ENCODE measurements around the gene VWA2.
A peak's percentile ranks its signal among the peaks of the same experiment; 100 is the strongest.

VWA2 gene, protein sequence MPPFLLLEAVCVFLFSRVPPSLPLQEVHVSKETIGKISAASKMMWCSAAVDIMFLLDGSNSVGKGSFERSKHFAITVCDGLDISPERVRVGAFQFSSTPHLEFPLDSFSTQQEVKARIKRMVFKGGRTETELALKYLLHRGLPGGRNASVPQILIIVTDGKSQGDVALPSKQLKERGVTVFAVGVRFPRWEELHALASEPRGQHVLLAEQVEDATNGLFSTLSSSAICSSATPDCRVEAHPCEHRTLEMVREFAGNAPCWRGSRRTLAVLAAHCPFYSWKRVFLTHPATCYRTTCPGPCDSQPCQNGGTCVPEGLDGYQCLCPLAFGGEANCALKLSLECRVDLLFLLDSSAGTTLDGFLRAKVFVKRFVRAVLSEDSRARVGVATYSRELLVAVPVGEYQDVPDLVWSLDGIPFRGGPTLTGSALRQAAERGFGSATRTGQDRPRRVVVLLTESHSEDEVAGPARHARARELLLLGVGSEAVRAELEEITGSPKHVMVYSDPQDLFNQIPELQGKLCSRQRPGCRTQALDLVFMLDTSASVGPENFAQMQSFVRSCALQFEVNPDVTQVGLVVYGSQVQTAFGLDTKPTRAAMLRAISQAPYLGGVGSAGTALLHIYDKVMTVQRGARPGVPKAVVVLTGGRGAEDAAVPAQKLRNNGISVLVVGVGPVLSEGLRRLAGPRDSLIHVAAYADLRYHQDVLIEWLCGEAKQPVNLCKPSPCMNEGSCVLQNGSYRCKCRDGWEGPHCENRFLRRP

GRCh38 chr10:114239117-114239993 is at the start of gene VWA2:
Gene VWA2, plus strand, starts transcription at chr10:114239254. Its CDS starts 9,460 bp downstream, at chr10:114248714.
- H3K9me3 ChIP-seq (ENCODE audit: control insufficient read depth, insufficient read depth, low read depth, low read length): no peaks in the 10 kb centered on the region
- peak within 1 kb of the TSS; percentile 1; the same call in 1 of the 2 replicates for H3K27ac ChIP-seq (ENCODE audit: extremely low read depth, low read depth, low read length)
- ChIA-PET POLR2A (no interaction called here), CTCF (interaction anchor here (0.7 to 0.8 kb wide), 6 partner anchors 10 to 232 kb away, joined by 3 to 4 read pairs (median 3); no protein-coding TSS in a partner anchor)
- H3K36me3 ChIP-seq (ENCODE audit: control insufficient read depth in 2 of 2, insufficient read depth in 1 of 2, low read length in 2 of 2): no peaks in the 10 kb centered on the region
- H3K4me3 ChIP-seq (ENCODE audit: low read depth, low read length): peak within 1 kb of the TSS; percentile 34
- peaks cover 2% of the 10 kb centered on the region; the same call in 1 of the 2 replicates for H3K4me1 ChIP-seq (ENCODE audit: control insufficient read depth, insufficient read depth, low read length)
- TF ChIP-seq ZNF341 (tag by site-specific recombination; IDR thresholded peaks at IDR 0.05; ENCODE audit: low read depth): no peak
- 0 out of 2 replicates have a peak, but pooled peaks have one; percentile 3 for TF ChIP-seq ZSCAN30 (tag by site-specific recombination; IDR thresholded peaks at IDR 0.05)
- TF ChIP-seq ZNF624 (tag by site-specific recombination; IDR thresholded peaks at IDR 0.05): no peak
- TF ChIP-seq, protein P1, sequence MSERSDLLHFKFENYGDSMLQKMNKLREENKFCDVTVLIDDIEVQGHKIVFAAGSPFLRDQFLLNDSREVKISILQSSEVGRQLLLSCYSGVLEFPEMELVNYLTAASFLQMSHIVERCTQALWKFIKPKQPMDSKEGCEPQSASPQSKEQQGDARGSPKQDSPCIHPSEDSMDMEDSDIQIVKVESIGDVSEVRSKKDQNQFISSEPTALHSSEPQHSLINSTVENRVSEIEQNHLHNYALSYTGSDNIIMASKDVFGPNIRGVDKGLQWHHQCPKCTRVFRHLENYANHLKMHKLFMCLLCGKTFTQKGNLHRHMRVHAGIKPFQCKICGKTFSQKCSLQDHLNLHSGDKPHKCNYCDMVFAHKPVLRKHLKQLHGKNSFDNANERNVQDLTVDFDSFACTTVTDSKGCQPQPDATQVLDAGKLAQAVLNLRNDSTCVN (tag by site-specific recombination; optimal IDR thresholded peaks at IDR 0.05): peak; percentile 35
- TF ChIP-seq KLF1 (tag by site-specific recombination; IDR thresholded peaks at IDR 0.05): peak; percentile 27; the same call in 1 of the 2 replicates
- TF ChIP-seq, protein P2, sequence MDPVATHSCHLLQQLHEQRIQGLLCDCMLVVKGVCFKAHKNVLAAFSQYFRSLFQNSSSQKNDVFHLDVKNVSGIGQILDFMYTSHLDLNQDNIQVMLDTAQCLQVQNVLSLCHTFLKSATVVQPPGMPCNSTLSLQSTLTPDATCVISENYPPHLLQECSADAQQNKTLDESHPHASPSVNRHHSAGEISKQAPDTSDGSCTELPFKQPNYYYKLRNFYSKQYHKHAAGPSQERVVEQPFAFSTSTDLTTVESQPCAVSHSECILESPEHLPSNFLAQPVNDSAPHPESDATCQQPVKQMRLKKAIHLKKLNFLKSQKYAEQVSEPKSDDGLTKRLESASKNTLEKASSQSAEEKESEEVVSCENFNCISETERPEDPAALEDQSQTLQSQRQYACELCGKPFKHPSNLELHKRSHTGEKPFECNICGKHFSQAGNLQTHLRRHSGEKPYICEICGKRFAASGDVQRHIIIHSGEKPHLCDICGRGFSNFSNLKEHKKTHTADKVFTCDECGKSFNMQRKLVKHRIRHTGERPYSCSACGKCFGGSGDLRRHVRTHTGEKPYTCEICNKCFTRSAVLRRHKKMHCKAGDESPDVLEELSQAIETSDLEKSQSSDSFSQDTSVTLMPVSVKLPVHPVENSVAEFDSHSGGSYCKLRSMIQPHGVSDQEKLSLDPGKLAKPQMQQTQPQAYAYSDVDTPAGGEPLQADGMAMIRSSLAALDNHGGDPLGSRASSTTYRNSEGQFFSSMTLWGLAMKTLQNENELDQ (tag by site-specific recombination; IDR thresholded peaks at IDR 0.05; ENCODE audit: low read depth): no peak
- peak; percentile 28 for TF ChIP-seq GLIS1 (tag by site-specific recombination; IDR thresholded peaks at IDR 0.05)
- peak; percentile 33; the same call in 1 of the 2 replicates for TF ChIP-seq KLF8 (tag by site-specific recombination; IDR thresholded peaks at IDR 0.05)
- TF ChIP-seq GLIS2 (tag by site-specific recombination; IDR thresholded peaks at IDR 0.05): peak; percentile 35
- peak; percentile 45; the same call in 1 of the 2 replicates for TF ChIP-seq ZNF423 (tag by site-specific recombination; IDR thresholded peaks at IDR 0.05)
- no peak for TF ChIP-seq KLF7 (tag by site-specific recombination; IDR thresholded peaks at IDR 0.05; ENCODE audit: borderline replicate concordance)
- peak; percentile 49; the same call in 1 of the 2 replicates for TF ChIP-seq PATZ1 (tag by site-specific recombination; IDR thresholded peaks at IDR 0.05)
- 0 out of 2 replicates have a peak, but pooled peaks have one; percentile 23 for TF ChIP-seq KLF16 (tag by site-specific recombination; IDR thresholded peaks at IDR 0.05)
- TF ChIP-seq ZNF488 (tag by site-specific recombination; IDR thresholded peaks at IDR 0.05): no peak
- peak; percentile 81 for TF ChIP-seq ZXDB (tag by site-specific recombination; IDR thresholded peaks at IDR 0.05)
- no peak for TF ChIP-seq ZNF645 (tag by site-specific recombination; IDR thresholded peaks at IDR 0.05)
- 0 out of 2 replicates have a peak, but pooled peaks have one; percentile 6 for TF ChIP-seq ZNF426 (tag by site-specific recombination; IDR thresholded peaks at IDR 0.05)
- 0 out of 2 replicates have a peak, but pooled peaks have one; percentile 19 for TF ChIP-seq KLF10 (tag by site-specific recombination; IDR thresholded peaks at IDR 0.05)
- TF ChIP-seq ZNF76 (tag by site-specific recombination; IDR thresholded peaks at IDR 0.05; ENCODE audit: borderline replicate concordance, low read depth): no peak
- TF ChIP-seq ZNF366 (tag by site-specific recombination; conservative IDR thresholded peaks at IDR 0.05): no peak; the same call in 1 of the 2 replicates
- 0 out of 2 replicates have a peak, but pooled peaks have one; percentile 17 for TF ChIP-seq ZNF335 (tag by site-specific recombination; conservative IDR thresholded peaks at IDR 0.05)
- peak; percentile 91 for TF ChIP-seq ZNF692 (tag by site-specific recombination; IDR thresholded peaks at IDR 0.05)
- TF ChIP-seq ZNF843 (tag by site-specific recombination; IDR thresholded peaks at IDR 0.05): peak; percentile 36; the same call in 1 of the 2 replicates
- TF ChIP-seq ZNF391 (tag by site-specific recombination; IDR thresholded peaks at IDR 0.05; ENCODE audit: borderline replicate concordance, low read depth): no peak
